HUES64 (cell line): ENCODE measurements around the gene SPINK7.
"Not testable (repeated sequence)": the region's sequence is repeated elsewhere in the genome, so short reads cannot be mapped to it uniquely, and the experiment has no call there.

Source experiments
- H3K27ac ChIP-seq: 2 replicates; pipeline ENCODE4 v1.7.0; 2013; ENCODE audit warnings: low read depth, low read length, inconsistent platforms
- H3K27me3 ChIP-seq: 2 replicates; pipeline ENCODE4 v1.6.1; 2013; ENCODE audit warnings: mild to moderate bottlenecking, low read length; ENCODE audit not compliant: insufficient read depth
- H3K36me3 ChIP-seq: 2 replicates; pipeline ENCODE4 v1.6.1; 2013; ENCODE audit warnings: mild to moderate bottlenecking, low read length; ENCODE audit not compliant: insufficient read depth
- H3K4me1 ChIP-seq: 2 replicates; pipeline ENCODE4 v1.6.1; 2013; ENCODE audit warnings: mild to moderate bottlenecking, low read length, moderate library complexity; ENCODE audit not compliant: insufficient read depth
- H3K4me3 ChIP-seq: 2 replicates; pipeline ENCODE4 v1.5.1; 2013; ENCODE audit warnings: mild to moderate bottlenecking, low read length, moderate library complexity
- H3K9ac ChIP-seq: 2 replicates; pipeline ENCODE4 v1.6.1; 2013; ENCODE audit warnings: mild to moderate bottlenecking, low read depth, low read length
- H3K9me3 ChIP-seq: 2 replicates; pipeline ENCODE4 v1.6.1; 2013; ENCODE audit warnings: low read depth, low read length; ENCODE audit not compliant: insufficient read depth
- WGBS: fragments of 150-250, 120-280 bp; methylation state at CpG from one replicate; pipeline ENCODE4 v1.1.7; 2013; ENCODE audit warnings: missing lambda C conversion rate; 5-methylcytosine and 5-hydroxymethylcytosine counted together

The SPINK7 gene

DNA sequence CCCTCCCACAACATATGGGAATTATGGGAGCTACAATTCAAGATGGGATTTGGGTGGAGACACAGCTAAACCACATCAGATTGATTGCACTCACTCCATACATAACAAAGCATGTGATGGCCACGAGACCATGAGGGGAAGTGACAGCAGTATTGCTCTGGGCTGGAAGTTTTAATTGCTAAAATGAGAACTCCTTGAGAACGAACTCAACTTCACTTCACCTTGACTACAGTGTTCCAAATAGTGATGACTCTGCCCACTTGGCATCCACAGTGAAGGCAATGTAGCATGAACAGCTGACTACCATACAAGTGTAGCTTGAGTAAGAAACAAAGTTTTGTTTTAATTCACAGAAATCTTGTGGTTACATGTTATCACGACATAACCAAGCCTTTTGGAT, 739 bp upstream of the SPINK7 start:
- Histone ChIP-seq H3K9ac (no peak overlapping the region), H3K4me1 (no peaks in the 10 kb centered on the region), H3K9me3 (no peaks in the 10 kb centered on the region), H3K4me3 (no peak overlapping the region), H3K27me3 (no peaks in the 10 kb centered on the region), H3K36me3 (no peaks in the 10 kb centered on the region), H3K27ac (no peak overlapping the region)
- WGBS, result 98% methylated on average over 3 of the region's 3 CpGs

GRCh38 chr5:148314187-148314586, 2.0 kb downstream of the SPINK7 start:
- H3K9me3 ChIP-seq, result no peaks in the 10 kb centered on the region
- H3K4me3 ChIP-seq, result no peak overlapping the region
- no peaks in the 10 kb centered on the region for H3K36me3 ChIP-seq
- H3K27ac ChIP-seq, result no peak overlapping the region
- no peaks in the 10 kb centered on the region for H3K27me3 ChIP-seq
- no peaks in the 10 kb centered on the region for H3K4me1 ChIP-seq
- 100% methylated on average over 2 of the region's 2 CpGs for WGBS
- H3K9ac ChIP-seq, result no peak overlapping the region

GRCh38 chr5:148314731-148315130, 2.5 kb downstream of the SPINK7 start:
- H3K27me3 ChIP-seq, result no peaks in the 10 kb centered on the region

GRCh38 chr5:148320011-148320963, 8.1 kb downstream of the SPINK7 start:
- Histone ChIP-seq H3K9ac (peak overlapping the region; percentile 76), H3K27me3 (peaks cover 11% of the 10 kb centered on the region), H3K4me3 (peak overlapping the region; percentile 67)
- not testable (repeated sequence) for H3K4me1 ChIP-seq, H3K27ac ChIP-seq, H3K9me3 ChIP-seq, H3K36me3 ChIP-seq
- 32% methylated on average over 40 of the region's 42 CpGs for WGBS

More at GRCh38 chr5:148314731-148315130, 2.5 kb downstream of the SPINK7 start:
- WGBS, result 82% methylated on average over 4 of the region's 4 CpGs
- Histone ChIP-seq H3K4me1 (no peaks in the 10 kb centered on the region), H3K27ac (no peak overlapping the region), H3K4me3 (no peak overlapping the region), H3K9me3 (no peaks in the 10 kb centered on the region), H3K9ac (no peak overlapping the region), H3K36me3 (no peaks in the 10 kb centered on the region)

DNA sequence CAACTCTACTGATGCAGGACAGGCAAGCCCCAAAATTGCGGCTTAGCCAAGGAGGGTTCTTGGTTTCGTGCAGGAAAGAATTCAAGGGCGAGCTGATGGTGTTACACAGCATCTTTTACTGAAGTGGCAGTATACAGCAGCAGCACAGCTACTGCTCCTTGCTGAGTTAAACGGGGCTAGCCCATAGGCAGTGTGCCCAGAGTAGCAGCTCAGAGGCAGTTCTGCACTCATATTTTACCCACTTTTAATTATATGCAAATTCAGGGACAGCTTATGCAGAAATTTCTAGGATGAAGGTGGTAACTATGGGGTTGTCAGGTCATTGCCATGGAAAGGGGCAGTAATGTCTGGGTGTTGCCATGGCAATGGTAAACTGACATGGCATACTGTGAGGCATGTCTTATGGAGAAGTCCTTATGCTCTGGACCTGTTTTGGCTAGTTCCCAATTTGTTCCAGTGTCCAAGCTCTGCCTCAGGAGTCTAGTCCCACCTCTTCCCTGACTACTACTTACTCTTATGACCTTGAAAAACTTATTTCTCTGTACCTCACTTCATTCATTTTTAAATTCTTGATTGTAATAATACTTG, 21.1 kb downstream of the SPINK7 start:
- Histone ChIP-seq H3K36me3 (no peaks in the 10 kb centered on the region), H3K27me3 (no peaks in the 10 kb centered on the region), H3K9ac (no peak overlapping the region), H3K4me3 (no peak overlapping the region), H3K4me1 (no peaks in the 10 kb centered on the region), H3K27ac (no peak overlapping the region), H3K9me3 (no peaks in the 10 kb centered on the region)
- 92% methylated on average over 4 of the region's 4 CpGs for WGBS

GRCh38 chr5:148335259-148335658, 23.0 kb downstream of the SPINK7 start, which contains the start of gene SPINK9:
Gene SPINK9 (plus strand): TSS chr5:148335559. CDS start chr5:148335614, 55 bp downstream.
- Histone ChIP-seq H3K9ac (no peak within 1 kb of the TSS), H3K9me3 (no peaks in the 10 kb centered on the region), H3K27me3 (no peaks in the 10 kb centered on the region), H3K4me3 (no peak within 1 kb of the TSS), H3K27ac (no peak within 1 kb of the TSS), H3K4me1 (no peaks in the 10 kb centered on the region), H3K36me3 (no peaks in the 10 kb centered on the region)
- 90% methylated on average over 2 of the region's 3 CpGs for WGBS

GRCh38 chr5:148336704-148337435, 24.6 kb downstream of the SPINK7 start:
- Histone ChIP-seq H3K4me3 (no peak overlapping the region), H3K27ac (no peak overlapping the region), H3K4me1 (no peaks in the 10 kb centered on the region), H3K36me3 (no peaks in the 10 kb centered on the region), H3K9ac (no peak overlapping the region), H3K9me3 (no peaks in the 10 kb centered on the region), H3K27me3 (no peaks in the 10 kb centered on the region)
- WGBS, result 93% methylated on average over 3 of the region's 3 CpGs

GRCh38 chr5:148342371-148343045, 30.3 kb downstream of the SPINK7 start:
- Histone ChIP-seq H3K27ac (no peak overlapping the region), H3K27me3 (no peaks in the 10 kb centered on the region), H3K4me3 (no peak overlapping the region), H3K9ac (no peak overlapping the region), H3K36me3 (no peaks in the 10 kb centered on the region), H3K9me3 (no peaks in the 10 kb centered on the region), H3K4me1 (no peaks in the 10 kb centered on the region)
- WGBS, result 94% methylated on average over 2 of the region's 2 CpGs

- Histone ChIP-seq H3K36me3 (no peaks in the 10 kb centered on the region), H3K4me3 (no peak overlapping the region), H3K9ac (no peak overlapping the region), H3K9me3 (no peaks in the 10 kb centered on the region), H3K27me3 (no peaks in the 10 kb centered on the region), H3K4me1 (no peaks in the 10 kb centered on the region), H3K27ac (no peak overlapping the region)
- 90% methylated on average over 2 of the region's 2 CpGs for WGBS
Observed at GRCh38 chr5:148343046-148343407, 30.8 kb downstream of the SPINK7 start.

GRCh38 chr5:148343603-148344487, 31.6 kb downstream of the SPINK7 start:
- H3K27me3 ChIP-seq, result no peaks in the 10 kb centered on the region
- no peak overlapping the region for H3K27ac ChIP-seq
- H3K36me3 ChIP-seq, result no peaks in the 10 kb centered on the region
- no peak overlapping the region for H3K9ac ChIP-seq
- WGBS, result 82% methylated on average over 5 of the region's 7 CpGs
- no peaks in the 10 kb centered on the region for H3K9me3 ChIP-seq
- no peak overlapping the region for H3K4me3 ChIP-seq
- H3K4me1 ChIP-seq, result no peaks in the 10 kb centered on the region
